ENCODE data around the gene SLC2A13. TPM values are rescaled to one million over a fixed set of nuclear protein-coding genes. Genes with fewer than 3 reads are reported as not detected.

The SLC2A13 gene
- total RNA-seq, 2 donors from 2014 or later, result 21.0 to 41.9 TPM

GRCh38 chr12:40122842-40123241 is 17.0 kb upstream of the SLC2A13 start:
- intact Hi-C loops (cut with DNase I), result no loop called here
- DNase-seq (no peak), ATAC-seq (no peak)
- Histone ChIP-seq H3K4me3 (no peak overlapping the region), H3K36me3 (replicated peaks in 1 of 2; ENCODE audit: insufficient read depth in 1 of 2, low read depth in 2 of 2) (no peaks in the 10 kb centered on the region), H3K9me3 (no peaks in the 10 kb centered on the region), H3K27me3 (no peaks in the 10 kb centered on the region), H3K4me1 (no peaks in the 10 kb centered on the region), H3K27ac (no peak overlapping the region)
- WGBS, 2 donors, result 63 to 65% methylated on average over 1 of the region's 1 CpG
- TF ChIP-seq, protein P1, sequence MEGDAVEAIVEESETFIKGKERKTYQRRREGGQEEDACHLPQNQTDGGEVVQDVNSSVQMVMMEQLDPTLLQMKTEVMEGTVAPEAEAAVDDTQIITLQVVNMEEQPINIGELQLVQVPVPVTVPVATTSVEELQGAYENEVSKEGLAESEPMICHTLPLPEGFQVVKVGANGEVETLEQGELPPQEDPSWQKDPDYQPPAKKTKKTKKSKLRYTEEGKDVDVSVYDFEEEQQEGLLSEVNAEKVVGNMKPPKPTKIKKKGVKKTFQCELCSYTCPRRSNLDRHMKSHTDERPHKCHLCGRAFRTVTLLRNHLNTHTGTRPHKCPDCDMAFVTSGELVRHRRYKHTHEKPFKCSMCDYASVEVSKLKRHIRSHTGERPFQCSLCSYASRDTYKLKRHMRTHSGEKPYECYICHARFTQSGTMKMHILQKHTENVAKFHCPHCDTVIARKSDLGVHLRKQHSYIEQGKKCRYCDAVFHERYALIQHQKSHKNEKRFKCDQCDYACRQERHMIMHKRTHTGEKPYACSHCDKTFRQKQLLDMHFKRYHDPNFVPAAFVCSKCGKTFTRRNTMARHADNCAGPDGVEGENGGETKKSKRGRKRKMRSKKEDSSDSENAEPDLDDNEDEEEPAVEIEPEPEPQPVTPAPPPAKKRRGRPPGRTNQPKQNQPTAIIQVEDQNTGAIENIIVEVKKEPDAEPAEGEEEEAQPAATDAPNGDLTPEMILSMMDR (IDR thresholded peaks at IDR 0.05), result no peak
- no peak for TF ChIP-seq POLR2A (IDR thresholded peaks at IDR 0.05)

GRCh38 chr12:40117818-40118217 is 11.9 kb upstream of the SLC2A13 start:
- H3K27me3 ChIP-seq, result no peaks in the 10 kb centered on the region
- H3K4me1 ChIP-seq, result no peaks in the 10 kb centered on the region
- intact Hi-C loops (cut with DNase I), result loop anchor here (10.0 kb wide), 2 partner anchors 103 to 353 kb away; no protein-coding TSS in a partner anchor
- H3K4me3 ChIP-seq, result no peak overlapping the region
- DNase-seq (no peak), ATAC-seq (no peak)
- TF ChIP-seq, protein P1 (IDR thresholded peaks at IDR 0.05), result no peak
- no peak for TF ChIP-seq POLR2A (IDR thresholded peaks at IDR 0.05)
- no peaks in the 10 kb centered on the region for H3K9me3 ChIP-seq
- H3K36me3 ChIP-seq (replicated peaks in 1 of 2; ENCODE audit: insufficient read depth in 1 of 2, low read depth in 2 of 2), result no peaks in the 10 kb centered on the region
- WGBS, 2 donors, result 54 to 64% methylated on average over 3 of the region's 3 CpGs
- no peak overlapping the region for H3K27ac ChIP-seq

DNA sequence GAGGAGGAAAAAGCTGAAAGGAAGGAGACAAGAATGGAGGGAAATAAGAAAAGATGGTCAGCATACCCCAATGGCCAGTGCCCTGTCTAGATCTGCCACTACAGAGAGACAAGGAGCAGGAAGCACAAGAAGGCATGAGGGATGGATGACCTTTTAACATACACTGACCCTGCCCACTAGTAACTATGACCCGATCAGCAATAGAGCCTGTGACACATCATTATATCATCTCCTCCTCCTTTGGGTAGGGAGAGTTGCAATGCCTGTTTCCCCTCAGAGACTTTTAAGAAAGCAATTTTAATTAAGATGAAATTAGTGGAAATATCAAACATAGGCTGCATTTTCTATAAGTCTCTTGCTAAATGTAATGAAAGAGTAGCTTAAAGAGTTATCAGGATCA is 4.7 kb upstream of the SLC2A13 start:
- WGBS, 2 donors, result 92 to 94% methylated on average over 1 of the region's 1 CpG

GRCh38 chr12:40107803-40108620 is 2.1 kb upstream of the SLC2A13 start:
- Histone ChIP-seq H3K27ac (no peak overlapping the region), H3K27me3 (no peaks in the 10 kb centered on the region), H3K4me1 (peaks cover 28% of the 10 kb centered on the region), H3K4me3 (no peak overlapping the region), H3K36me3 (replicated peaks in 1 of 2; ENCODE audit: insufficient read depth in 1 of 2, low read depth in 2 of 2) (no peaks in the 10 kb centered on the region), H3K9me3 (no peaks in the 10 kb centered on the region)
- TF ChIP-seq, protein P1 (IDR thresholded peaks at IDR 0.05), result peak in 1 of 7 experiments; percentile 15
- no peak for TF ChIP-seq POLR2A (IDR thresholded peaks at IDR 0.05)
- 61 to 63% methylated on average over 29 of the region's 29 CpGs for WGBS, 2 donors
- DNase-seq (peak in 1 of 4 donors; percentile 18), ATAC-seq (no peak)
- intact Hi-C loops (cut with DNase I), result no loop called here

More for the DNA sequence above, 4.7 kb upstream of the SLC2A13 start:
- DNase-seq, result no peak
- intact Hi-C loops (cut with DNase I), result loop anchor here (10.0 kb wide), 2 partner anchors 96 to 346 kb away; no protein-coding TSS in a partner anchor
- H3K27me3 ChIP-seq, result no peaks in the 10 kb centered on the region
- ATAC-seq, result no peak
- peaks cover 10% of the 10 kb centered on the region for H3K4me1 ChIP-seq
- no peak overlapping the region for H3K4me3 ChIP-seq
- H3K27ac ChIP-seq, result no peak overlapping the region
- H3K9me3 ChIP-seq, result no peaks in the 10 kb centered on the region
- H3K36me3 ChIP-seq (replicated peaks in 1 of 2; ENCODE audit: insufficient read depth in 1 of 2, low read depth in 2 of 2), result no peaks in the 10 kb centered on the region
- TF ChIP-seq, protein P1 (IDR thresholded peaks at IDR 0.05), result no peak
- no peak for TF ChIP-seq POLR2A (IDR thresholded peaks at IDR 0.05)

Data from body of pancreas (tissue), 4 donors.